ENCODE measurements around the gene LYRM7. TPM values are rescaled to one million over a fixed set of nuclear protein-coding genes. Genes with fewer than 3 reads are reported as not detected.

LYRM7 gene
- total RNA-seq, 1 experiment from 2014 or later, result 12.1 TPM

GRCh38 chr5:131228646-131229045, 57.9 kb downstream of the LYRM7 start:
- H3K27ac ChIP-seq (ENCODE audit: low read length), result no peak overlapping the region
- in situ Hi-C loops (cut with HindIII; ENCODE audit: low pct_unique_long_range_greater_than_20kb, low sequenced_read_pairs), result no loop called here
- no peaks in the 10 kb centered on the region for H3K36me3 ChIP-seq (ENCODE audit: control insufficient read depth, insufficient read depth, low read length)
- H3K4me1 ChIP-seq (ENCODE audit: control insufficient read depth, insufficient read depth, low read length), result no peaks in the 10 kb centered on the region
- CTCF ChIA-PET, result interaction anchor here (0.7 kb wide), 1 partner anchor 18 kb away, joined by 3 read pairs; no protein-coding TSS in a partner anchor
- BruUV-seq (replicated peaks), result no TSS peak
- no peaks in the 10 kb centered on the region for H3K27me3 ChIP-seq (ENCODE audit: control insufficient read depth, insufficient read depth, low read length)
- DNase-seq (ENCODE audit: low read depth, low spot score) (no peak), ATAC-seq (no peak)
- POLR2A ChIA-PET, result no interaction called here
- H3K4me3 ChIP-seq (ENCODE audit: low read depth in 2 of 2, low read length in 2 of 2), result no peak overlapping the region
- intact Hi-C loops (cut with micrococcal nuclease; ENCODE audit: unreplicated experiment), result no loop called here
- no peak for TF ChIP-seq CTCF (IDR thresholded peaks at IDR 0.05)
- TF ChIP-seq TCF7L2 (IDR thresholded peaks at IDR 0.05; ENCODE audit: low read depth, low read length), result no peak
- no peak for TF ChIP-seq SIN3A (IDR thresholded peaks at IDR 0.05; ENCODE audit: borderline replicate concordance, insufficient read depth, low read depth, low read length)
- TF ChIP-seq REST (IDR thresholded peaks at IDR 0.05; ENCODE audit: insufficient read depth in 1 of 2, low read depth in 2 of 2, low read length in 1 of 2), result no peak
- no peak for TF ChIP-seq POLR2AphosphoS5 (IDR thresholded peaks at IDR 0.05; ENCODE audit: low read depth, low read length)
- no peaks in the 10 kb centered on the region for H3K9me3 ChIP-seq (ENCODE audit: control insufficient read depth, insufficient read depth, low read depth, low read length)

GRCh38 chr5:131229623-131230022, 58.9 kb downstream of the LYRM7 start:
- intact Hi-C loops (cut with micrococcal nuclease; ENCODE audit: unreplicated experiment), result no loop called here
- Histone ChIP-seq H3K27ac (ENCODE audit: low read length) (no peak overlapping the region), H3K36me3 (ENCODE audit: control insufficient read depth, insufficient read depth, low read length) (no peaks in the 10 kb centered on the region), H3K4me3 (ENCODE audit: low read depth in 2 of 2, low read length in 2 of 2) (no peak overlapping the region), H3K9me3 (ENCODE audit: control insufficient read depth, insufficient read depth, low read depth, low read length) (no peaks in the 10 kb centered on the region), H3K27me3 (ENCODE audit: control insufficient read depth, insufficient read depth, low read length) (no peaks in the 10 kb centered on the region), H3K4me1 (ENCODE audit: control insufficient read depth, insufficient read depth, low read length) (no peaks in the 10 kb centered on the region)
- TF ChIP-seq TCF7L2 (IDR thresholded peaks at IDR 0.05; ENCODE audit: low read depth, low read length), result no peak
- TF ChIP-seq POLR2AphosphoS5 (IDR thresholded peaks at IDR 0.05; ENCODE audit: low read depth, low read length), result no peak
- TF ChIP-seq SIN3A (IDR thresholded peaks at IDR 0.05; ENCODE audit: borderline replicate concordance, insufficient read depth, low read depth, low read length), result no peak
- TF ChIP-seq CTCF (IDR thresholded peaks at IDR 0.05), result no peak
- TF ChIP-seq REST (IDR thresholded peaks at IDR 0.05; ENCODE audit: insufficient read depth in 1 of 2, low read depth in 2 of 2, low read length in 1 of 2), result no peak
- no peak for DNase-seq (ENCODE audit: low read depth, low spot score)
- ChIA-PET POLR2A (no interaction called here), CTCF (interaction anchor here (0.7 kb wide), 1 partner anchor 23 kb away, joined by 3 read pairs; no protein-coding TSS in a partner anchor)
- BruUV-seq (replicated peaks), result no TSS peak
- no peak for ATAC-seq
- in situ Hi-C loops (cut with HindIII; ENCODE audit: low pct_unique_long_range_greater_than_20kb, low sequenced_read_pairs), result no loop called here

Data from Panc1 (cell line).